ENCODE measurements around the gene ABCA5.
A peak's percentile ranks its signal among the peaks of the same experiment; 100 is the strongest.

ABCA5 gene

DNA sequence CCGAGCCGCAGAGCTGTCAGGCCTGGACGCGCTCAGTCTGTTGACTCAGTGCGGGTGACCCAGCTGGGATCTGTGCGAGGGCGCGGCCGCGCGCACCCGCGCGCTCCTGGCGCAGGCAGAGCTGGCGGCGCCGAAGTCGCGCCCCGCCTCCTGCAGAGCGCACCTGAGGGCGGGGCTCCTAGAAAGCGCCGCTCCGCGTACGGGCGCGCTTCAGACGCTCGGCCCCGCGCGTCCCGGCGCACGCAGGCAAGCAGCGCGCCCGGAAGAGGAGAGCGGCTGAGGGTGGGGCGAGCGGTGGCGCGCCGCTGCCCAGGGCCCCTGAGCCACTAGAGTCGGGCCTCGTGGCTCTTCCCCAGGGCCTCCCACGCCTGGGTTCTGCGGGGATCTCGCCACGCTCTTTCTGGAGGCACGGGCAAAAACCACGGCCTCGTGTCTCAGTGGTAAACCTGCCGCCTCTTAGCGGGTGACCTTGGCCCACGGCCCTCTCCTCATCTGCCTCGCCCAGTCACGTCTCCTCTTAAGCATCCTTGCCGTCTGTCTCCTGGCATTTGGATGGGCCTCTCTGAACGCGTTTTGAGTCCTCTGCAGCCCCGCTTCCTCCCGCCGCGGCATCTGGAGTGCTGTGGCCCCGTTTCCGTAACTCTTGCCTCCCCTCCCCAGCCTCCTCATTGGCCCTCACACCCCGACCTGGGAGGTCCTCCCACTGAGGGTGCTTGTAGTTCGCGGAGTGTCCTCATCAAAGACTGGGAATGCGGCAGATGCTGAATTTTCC is at the start of gene ABCA5:
TSS of gene ABCA5 (minus strand) at position 74 of the 772 bp plus-strand sequence. CDS start 12,718 bp downstream, outside the sequence.
- DNase-seq (ENCODE audit: low read depth in 2 of 2) = peak; percentile 72 to 81

GRCh38 chr17:69375229-69375628 is 48.3 kb upstream of the ABCA5 start:
- DNase-seq (ENCODE audit: low read depth in 2 of 2) = no peak

GRCh38 chr17:69373069-69373468 is 46.1 kb upstream of the ABCA5 start:
- no peak for DNase-seq (ENCODE audit: low read depth in 2 of 2)

DNA sequence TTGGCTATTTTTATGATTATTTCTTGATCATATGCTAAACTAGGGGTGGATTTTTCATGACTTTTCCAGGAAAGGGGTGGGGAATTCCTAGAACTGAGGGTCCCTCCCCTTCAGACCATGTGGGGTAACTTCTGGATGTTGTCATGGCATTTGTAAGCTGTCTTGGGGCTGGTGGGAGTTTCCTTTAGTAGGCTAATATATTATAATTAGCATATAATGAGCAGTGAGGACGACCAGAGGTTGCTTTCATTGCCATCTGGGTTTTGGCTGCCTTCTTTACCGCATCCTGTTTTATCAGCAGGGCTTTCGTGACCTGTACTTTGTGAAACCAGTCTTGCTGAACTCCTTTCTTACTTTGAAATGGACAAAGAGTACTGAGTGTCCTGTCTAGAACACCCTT is 40.4 kb upstream of the ABCA5 start:
- no peak for DNase-seq (ENCODE audit: low read depth in 2 of 2)

GRCh38 chr17:69363488-69364210 is 36.7 kb upstream of the ABCA5 start:
- DNase-seq (ENCODE audit: low read depth in 2 of 2) = no peak

- no peak for DNase-seq (ENCODE audit: low read depth in 2 of 2)
Measured at GRCh38 chr17:69361156-69361555, 34.2 kb upstream of the ABCA5 start.

- DNase-seq (ENCODE audit: low read depth in 2 of 2) = no peak
Measured at GRCh38 chr17:69358688-69359596, 32.0 kb upstream of the ABCA5 start.

- no peak for DNase-seq (ENCODE audit: low read depth in 2 of 2)
Measured at GRCh38 chr17:69357701-69358100, 30.8 kb upstream of the ABCA5 start.

DNA sequence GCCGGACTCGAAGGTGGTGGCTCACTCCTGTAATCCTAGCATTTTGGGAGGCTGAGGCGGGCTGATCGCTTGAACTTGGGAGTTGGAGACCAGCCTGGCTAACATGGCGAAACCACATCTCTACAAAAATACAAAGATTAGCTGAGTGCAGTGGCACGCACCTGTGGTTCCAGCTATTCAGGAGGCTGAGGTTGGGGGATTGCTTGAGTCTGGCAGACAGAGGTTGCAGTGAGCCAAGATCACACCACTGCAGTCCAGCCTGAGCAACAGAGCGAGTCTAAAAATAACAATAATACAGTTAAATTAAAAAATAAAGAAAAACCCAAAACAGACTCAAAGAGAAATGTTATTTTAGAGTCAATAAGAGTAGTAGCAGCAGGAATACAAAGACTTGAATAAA is 29.7 kb upstream of the ABCA5 start:
- DNase-seq (ENCODE audit: low read depth in 2 of 2) = no peak

- no peak for DNase-seq (ENCODE audit: low read depth in 2 of 2)
Measured at GRCh38 chr17:69350911-69351310, 24.0 kb upstream of the ABCA5 start.

- no peak for DNase-seq (ENCODE audit: low read depth in 2 of 2)
Measured at GRCh38 chr17:69348429-69348828, 21.5 kb upstream of the ABCA5 start.

DNA sequence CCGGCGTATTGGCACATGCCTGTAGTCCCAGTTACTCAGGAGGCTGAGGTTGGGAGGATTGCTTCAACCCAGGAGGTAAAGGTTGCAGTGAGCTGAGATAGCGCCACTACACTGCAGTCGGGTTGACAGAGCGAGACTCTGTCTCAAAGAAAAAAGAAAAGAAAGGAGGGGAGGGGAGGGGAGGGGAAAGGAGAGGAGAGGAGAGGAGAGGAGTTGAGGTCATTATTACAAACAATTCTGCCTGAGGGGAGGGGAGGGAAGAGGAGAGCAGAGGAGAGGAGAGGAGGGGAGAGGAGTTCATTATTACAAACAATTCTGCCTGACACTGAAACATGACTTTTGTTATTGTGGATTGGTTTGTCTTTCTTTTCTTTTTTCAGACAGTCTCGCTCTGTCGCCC is 19.8 kb upstream of the ABCA5 start:
- no peak for DNase-seq (ENCODE audit: low read depth in 2 of 2)

DNA sequence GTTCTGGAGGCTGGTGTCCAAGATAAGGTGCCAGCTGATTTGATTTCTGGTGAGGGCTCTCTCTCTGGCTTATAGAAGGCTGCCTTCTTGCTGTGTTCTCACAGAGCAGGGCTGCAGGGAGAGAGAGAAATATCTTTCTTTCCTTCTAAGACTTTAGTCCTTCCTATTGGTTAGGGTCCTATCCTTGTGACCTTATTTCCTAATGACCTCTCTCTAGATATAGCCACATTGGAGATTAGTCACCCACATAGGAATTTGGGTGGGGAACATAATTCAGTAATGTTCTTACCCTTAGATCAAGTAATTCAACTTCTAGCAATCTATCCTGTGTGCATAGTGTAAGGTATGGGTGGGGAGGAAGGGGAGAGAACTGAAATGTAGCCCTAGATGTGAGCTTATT is 18.0 kb upstream of the ABCA5 start:
- DNase-seq (ENCODE audit: low read depth in 2 of 2) = no peak

- DNase-seq (ENCODE audit: low read depth in 2 of 2) = no peak
Measured at GRCh38 chr17:69342896-69343644, 16.1 kb upstream of the ABCA5 start.

GRCh38 chr17:69339937-69340336 is 13.0 kb upstream of the ABCA5 start:
- no peak for DNase-seq (ENCODE audit: low read depth in 2 of 2)

DNA sequence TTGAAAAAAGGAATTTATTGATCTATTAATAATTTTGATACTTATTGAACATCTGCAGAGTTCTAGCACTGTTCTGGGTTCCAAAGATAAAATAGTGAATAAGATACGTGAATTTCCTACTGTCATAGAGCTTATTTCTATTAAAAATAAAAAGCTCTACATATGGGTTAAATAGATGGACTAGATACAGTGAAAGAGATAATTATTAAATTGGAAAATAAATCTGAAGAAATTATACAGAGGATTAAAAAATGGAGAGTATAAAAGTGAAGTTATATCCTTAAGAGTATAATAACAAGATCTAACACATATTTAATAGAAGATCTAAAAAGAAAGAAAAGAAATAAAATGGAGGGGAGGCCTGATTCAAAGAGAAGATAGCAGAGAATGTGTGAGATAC is 10.1 kb upstream of the ABCA5 start:
- DNase-seq (ENCODE audit: low read depth in 2 of 2) = no peak

GRCh38 chr17:69336580-69336979 is 9.6 kb upstream of the ABCA5 start:
- DNase-seq (ENCODE audit: low read depth in 2 of 2) = no peak

GRCh38 chr17:69335058-69335457 is 8.1 kb upstream of the ABCA5 start:
- DNase-seq (ENCODE audit: low read depth in 2 of 2) = no peak

- no peak for DNase-seq (ENCODE audit: low read depth in 2 of 2)
Measured at GRCh38 chr17:69333561-69333960, 6.6 kb upstream of the ABCA5 start.

GRCh38 chr17:69331756-69332155 is 4.8 kb upstream of the ABCA5 start:
- no peak for DNase-seq (ENCODE audit: low read depth in 2 of 2)

GRCh38 chr17:69326377-69327059 is 415 bp downstream of the ABCA5 start:
- no peak for DNase-seq (ENCODE audit: low read depth in 2 of 2)
